ENCODE results near the gene SMS. TPM values are rescaled to one million over a fixed set of nuclear protein-coding genes. Genes with fewer than 3 reads are reported as not detected.

Gene SMS
- total RNA-seq, 6 donors from 2014 or later = 23.3 to 53.5 (median 50.2) TPM

DNA sequence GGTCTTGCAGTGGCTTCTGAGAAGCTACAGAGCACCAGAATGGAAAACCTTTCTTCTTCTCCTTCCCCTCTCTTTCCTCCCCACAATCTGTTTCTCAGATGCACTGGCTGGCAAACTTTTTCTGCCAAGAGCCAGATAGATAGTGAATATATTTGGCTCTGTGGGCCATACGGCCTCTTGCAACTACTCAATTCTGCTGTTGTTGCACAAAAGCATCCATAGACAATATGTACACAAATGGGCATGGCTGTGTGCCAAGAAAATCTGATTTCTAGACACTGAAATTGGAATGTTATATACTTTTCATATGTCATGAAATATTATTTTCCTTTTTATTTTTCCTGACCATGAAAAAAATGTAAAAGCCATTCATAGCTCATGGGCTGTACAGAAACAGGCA lies 94.7 kb downstream of the SMS start:
- Histone ChIP-seq H3K36me3 (no peaks in the 10 kb centered on the region), H3K27me3 (no peaks in the 10 kb centered on the region), H3K9me3 (no peaks in the 10 kb centered on the region), H3K4me1 (no peaks in the 10 kb centered on the region), H3K27ac (no peak overlapping the region), H3K4me3 (no peak overlapping the region)
- 78 to 85% methylated on average over 1 of the region's 1 CpG for WGBS, 2 donors
- DNase-seq (no peak), ATAC-seq (ENCODE audit: low FRiP score in 2 of 2) (no peak)
- TF ChIP-seq EP300 (IDR thresholded peaks at IDR 0.05) = no peak
- TF ChIP-seq, protein P1, sequence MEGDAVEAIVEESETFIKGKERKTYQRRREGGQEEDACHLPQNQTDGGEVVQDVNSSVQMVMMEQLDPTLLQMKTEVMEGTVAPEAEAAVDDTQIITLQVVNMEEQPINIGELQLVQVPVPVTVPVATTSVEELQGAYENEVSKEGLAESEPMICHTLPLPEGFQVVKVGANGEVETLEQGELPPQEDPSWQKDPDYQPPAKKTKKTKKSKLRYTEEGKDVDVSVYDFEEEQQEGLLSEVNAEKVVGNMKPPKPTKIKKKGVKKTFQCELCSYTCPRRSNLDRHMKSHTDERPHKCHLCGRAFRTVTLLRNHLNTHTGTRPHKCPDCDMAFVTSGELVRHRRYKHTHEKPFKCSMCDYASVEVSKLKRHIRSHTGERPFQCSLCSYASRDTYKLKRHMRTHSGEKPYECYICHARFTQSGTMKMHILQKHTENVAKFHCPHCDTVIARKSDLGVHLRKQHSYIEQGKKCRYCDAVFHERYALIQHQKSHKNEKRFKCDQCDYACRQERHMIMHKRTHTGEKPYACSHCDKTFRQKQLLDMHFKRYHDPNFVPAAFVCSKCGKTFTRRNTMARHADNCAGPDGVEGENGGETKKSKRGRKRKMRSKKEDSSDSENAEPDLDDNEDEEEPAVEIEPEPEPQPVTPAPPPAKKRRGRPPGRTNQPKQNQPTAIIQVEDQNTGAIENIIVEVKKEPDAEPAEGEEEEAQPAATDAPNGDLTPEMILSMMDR (IDR thresholded peaks at IDR 0.05) = no peak
- TF ChIP-seq POLR2A (IDR thresholded peaks at IDR 0.05) = no peak
- TF ChIP-seq POLR2AphosphoS5 (IDR thresholded peaks at IDR 0.05) = no peak

DNA sequence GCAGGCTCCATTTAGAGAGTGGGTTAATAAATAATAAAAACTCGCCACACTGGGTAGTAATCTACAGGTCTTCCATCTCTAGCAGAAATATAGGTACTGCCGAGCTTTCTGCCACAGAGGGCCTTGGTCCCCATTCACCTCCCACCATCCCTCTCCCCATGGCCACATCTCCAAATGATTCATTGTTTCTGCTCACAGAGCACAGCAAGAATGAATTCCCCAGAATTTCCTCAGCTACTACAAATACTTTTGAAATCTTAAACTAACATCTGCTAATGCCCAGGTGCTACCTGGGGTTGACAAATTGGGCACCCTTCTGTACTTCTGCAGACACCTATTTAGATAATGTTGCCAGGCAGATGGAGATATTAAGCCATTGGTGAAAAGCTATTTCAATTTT lies 96.7 kb downstream of the SMS start:
- Histone ChIP-seq H3K36me3 (no peaks in the 10 kb centered on the region), H3K27ac (no peak overlapping the region), H3K4me3 (no peak overlapping the region), H3K27me3 (no peaks in the 10 kb centered on the region), H3K4me1 (no peaks in the 10 kb centered on the region), H3K9me3 (no peaks in the 10 kb centered on the region)
- ATAC-seq (ENCODE audit: low FRiP score in 2 of 2) (no peak), DNase-seq (no peak)
- TF ChIP-seq EP300 (IDR thresholded peaks at IDR 0.05) (no peak), POLR2A (IDR thresholded peaks at IDR 0.05) (no peak), POLR2AphosphoS5 (IDR thresholded peaks at IDR 0.05) (no peak)
- TF ChIP-seq, protein P1 (IDR thresholded peaks at IDR 0.05) = no peak
- 65 to 89% methylated on average over 2 of the region's 2 CpGs for WGBS, 2 donors

DNA sequence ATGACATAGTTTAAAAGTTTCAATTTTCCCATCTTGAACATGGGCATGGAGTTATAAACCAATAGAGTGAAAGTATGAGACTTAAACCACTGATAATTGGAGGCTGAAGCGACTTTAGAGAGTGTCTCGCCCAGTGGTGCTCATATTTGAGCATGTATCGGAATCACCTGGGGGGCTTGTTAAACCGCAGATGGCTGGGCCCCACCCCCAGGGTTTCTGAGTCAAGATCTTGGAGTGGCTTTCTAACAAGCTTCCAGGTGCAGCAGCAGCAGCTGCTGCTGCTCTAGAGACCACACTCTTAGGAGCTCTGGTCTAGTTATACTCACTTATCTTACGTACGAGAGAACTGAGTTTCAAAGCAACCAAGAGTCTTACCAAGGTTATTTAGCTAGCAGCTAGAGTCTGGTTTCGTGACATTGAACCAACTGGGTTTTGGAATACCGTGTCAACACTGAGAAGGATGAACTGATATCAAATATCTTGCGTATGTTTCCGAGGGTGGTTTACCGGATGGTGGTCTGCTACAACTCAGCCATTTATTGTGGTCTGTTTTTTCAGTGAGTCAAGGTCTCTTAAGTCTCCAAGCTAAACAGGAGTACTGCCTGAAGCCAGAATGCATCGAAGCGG lies 97.5 kb downstream of the SMS start:
- TF ChIP-seq POLR2A (IDR thresholded peaks at IDR 0.05) (no peak), POLR2AphosphoS5 (IDR thresholded peaks at IDR 0.05) (no peak), EP300 (IDR thresholded peaks at IDR 0.05) (no peak)
- TF ChIP-seq, protein P1 (IDR thresholded peaks at IDR 0.05) = no peak
- Histone ChIP-seq H3K4me1 (no peaks in the 10 kb centered on the region), H3K27ac (no peak overlapping the region), H3K27me3 (no peaks in the 10 kb centered on the region), H3K36me3 (no peaks in the 10 kb centered on the region), H3K9me3 (no peaks in the 10 kb centered on the region), H3K4me3 (no peak overlapping the region)
- DNase-seq (no peak), ATAC-seq (ENCODE audit: low FRiP score in 2 of 2) (no peak)
- 86 to 97% methylated on average over 10 to 13 of the region's 13 CpGs for WGBS, 2 donors

DNA sequence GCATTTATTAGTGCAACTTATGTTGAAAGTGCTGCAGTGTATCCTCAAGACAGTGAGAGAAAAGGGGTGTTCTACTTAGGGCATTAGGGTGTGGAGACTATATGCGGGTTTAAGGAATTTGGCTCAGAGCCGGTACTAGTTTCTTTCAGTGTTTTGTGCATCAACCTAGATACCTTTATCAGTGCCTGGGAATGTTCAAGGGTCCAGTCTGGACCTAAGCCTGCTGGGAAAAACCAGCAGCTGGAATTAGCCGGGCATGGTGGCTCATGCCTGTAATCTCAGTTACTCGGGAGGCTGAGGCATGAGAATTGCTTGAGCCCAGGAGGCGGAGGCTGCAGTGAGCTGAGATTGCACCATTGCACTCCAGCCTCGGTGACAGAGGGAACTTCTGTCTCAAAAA lies 99.0 kb downstream of the SMS start:
- no peak for DNase-seq
- ATAC-seq (ENCODE audit: low FRiP score in 2 of 2) = no peak
- no peaks in the 10 kb centered on the region for H3K9me3 ChIP-seq
- TF ChIP-seq, protein P1 (IDR thresholded peaks at IDR 0.05) = no peak
- TF ChIP-seq POLR2A (IDR thresholded peaks at IDR 0.05) (no peak), POLR2AphosphoS5 (IDR thresholded peaks at IDR 0.05) (no peak), EP300 (IDR thresholded peaks at IDR 0.05) (no peak)
- H3K36me3 ChIP-seq = no peaks in the 10 kb centered on the region
- no peaks in the 10 kb centered on the region for H3K4me1 ChIP-seq
- no peaks in the 10 kb centered on the region for H3K27me3 ChIP-seq
- WGBS, 2 donors = 83 to 100% methylated on average over 2 to 6 of the region's 6 CpGs
- no peak overlapping the region for H3K4me3 ChIP-seq
- H3K27ac ChIP-seq = no peak overlapping the region

DNA sequence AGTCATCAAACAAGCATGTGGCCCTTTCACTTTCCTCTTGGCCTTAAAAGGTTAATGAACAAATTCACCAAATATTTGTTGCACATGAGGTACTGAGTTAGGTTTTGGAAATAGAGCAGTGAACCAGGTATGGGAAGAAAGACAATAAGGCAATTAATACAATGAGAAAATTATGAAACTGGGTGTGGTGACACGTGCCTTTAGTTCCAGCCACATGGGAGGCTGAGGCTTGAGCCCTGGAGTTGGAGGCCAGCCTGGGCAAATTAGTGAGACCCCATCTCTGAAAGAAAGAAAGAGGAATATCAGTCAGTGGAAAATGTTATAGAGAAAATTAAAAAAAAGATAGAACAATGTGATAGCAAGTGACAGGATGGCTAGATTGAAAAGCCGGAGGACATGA lies 99.7 kb downstream of the SMS start:
- Histone ChIP-seq H3K36me3 (no peaks in the 10 kb centered on the region), H3K4me3 (no peak overlapping the region), H3K27me3 (no peaks in the 10 kb centered on the region), H3K4me1 (no peaks in the 10 kb centered on the region), H3K27ac (no peak overlapping the region), H3K9me3 (no peaks in the 10 kb centered on the region)
- DNase-seq = no peak
- 82 to 91% methylated on average over 2 of the region's 2 CpGs for WGBS, 2 donors
- TF ChIP-seq POLR2AphosphoS5 (IDR thresholded peaks at IDR 0.05) = no peak
- ATAC-seq (ENCODE audit: low FRiP score in 2 of 2) = no peak
